ENCODE data around the gene STXBP1. TPM values are rescaled to one million over a fixed set of nuclear protein-coding genes. Genes with fewer than 3 reads are reported as not detected.

The STXBP1 gene
- total and polyA plus RNA-seq, 7 donors: 3.7 to 97.2 (median 32.3) TPM

- WGBS, 2 donors: 91 to 95% methylated on average over 23 of the region's 23 CpGs
- H3K4me3 ChIP-seq: no peak overlapping the region
- no peaks in the 10 kb centered on the region for H3K27me3 ChIP-seq
- intact Hi-C loops (cut with DNase I): no loop called here
- no peak for TF ChIP-seq POLR2A (IDR thresholded peaks at IDR 0.05)
- TF ChIP-seq EP300 (IDR thresholded peaks at IDR 0.05): no peak
- TF ChIP-seq POLR2AphosphoS5 (IDR thresholded peaks at IDR 0.05): no peak
- TF ChIP-seq CTCF (IDR thresholded peaks at IDR 0.05): no peak
- H3K4me1 ChIP-seq: no peaks in the 10 kb centered on the region
- H3K27ac ChIP-seq: no peak overlapping the region
- H3K36me3 ChIP-seq: peaks cover 22 to 88% (median 36%) of the 10 kb centered on the region in 4 donors
- no peaks in the 10 kb centered on the region for H3K9me3 ChIP-seq
- no peak for DNase-seq
These were observed 70.5 kb downstream of the STXBP1 start for GRCh38 chr9:127682351-127683136.

DNA sequence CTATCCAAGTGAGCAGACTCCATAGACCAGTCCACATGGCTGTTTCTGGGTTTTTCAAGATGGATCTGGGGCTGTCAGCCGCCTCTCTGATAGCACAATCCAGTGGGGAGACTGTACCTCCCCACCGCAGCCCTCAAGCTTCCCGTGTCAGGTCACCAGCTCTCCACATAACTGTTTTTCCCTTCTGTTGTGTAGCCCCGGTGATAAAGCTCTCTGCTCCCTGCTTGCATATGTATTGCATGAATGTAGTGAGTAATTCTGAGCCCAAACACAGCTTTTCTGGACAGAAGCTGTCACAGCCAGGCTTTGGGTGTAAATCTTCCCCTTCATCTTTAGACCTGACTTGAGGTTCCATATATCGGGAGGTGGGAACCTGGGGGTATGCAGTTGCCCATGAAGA, 71.6 kb downstream of the STXBP1 start:
- Histone ChIP-seq H3K4me3 (no peak overlapping the region), H3K27me3 (no peaks in the 10 kb centered on the region), H3K36me3 (peaks cover 15 to 91% (median 34%) of the 10 kb centered on the region in 4 donors), H3K4me1 (no peaks in the 10 kb centered on the region), H3K9me3 (no peaks in the 10 kb centered on the region), H3K27ac (no peak overlapping the region)
- 92% methylated on average over 5 of the region's 5 CpGs for WGBS, 2 donors
- no peak for DNase-seq
- intact Hi-C loops (cut with DNase I): no loop called here
- TF ChIP-seq EP300 (IDR thresholded peaks at IDR 0.05) (no peak), CTCF (IDR thresholded peaks at IDR 0.05) (no peak), POLR2AphosphoS5 (IDR thresholded peaks at IDR 0.05) (no peak), POLR2A (IDR thresholded peaks at IDR 0.05) (no peak)

DNA sequence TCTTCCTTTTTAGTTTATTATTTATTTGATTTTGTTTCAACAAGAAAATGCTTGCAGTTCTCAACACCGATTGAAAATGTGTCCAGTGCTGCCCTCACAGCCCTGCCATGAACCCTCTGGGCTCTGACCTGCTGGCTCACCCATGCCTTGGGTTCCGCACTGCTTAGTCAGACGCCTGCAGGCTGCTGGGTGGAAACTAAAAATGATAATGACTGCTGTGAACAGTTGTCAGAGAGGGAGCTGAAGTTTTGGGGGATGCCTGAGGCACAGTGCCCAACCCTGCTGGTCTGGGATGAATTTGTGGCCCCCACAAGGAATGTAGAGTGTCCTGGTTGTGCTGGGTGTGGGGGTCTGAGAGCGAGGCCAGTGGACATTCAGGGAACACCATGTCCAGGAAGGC, 72.5 kb downstream of the STXBP1 start:
- no peak for DNase-seq
- H3K4me3 ChIP-seq: no peak overlapping the region
- no peaks in the 10 kb centered on the region for H3K27me3 ChIP-seq
- intact Hi-C loops (cut with DNase I): no loop called here
- no peaks in the 10 kb centered on the region for H3K4me1 ChIP-seq
- no peak for TF ChIP-seq EP300 (IDR thresholded peaks at IDR 0.05)
- TF ChIP-seq POLR2AphosphoS5 (IDR thresholded peaks at IDR 0.05): no peak
- no peak for TF ChIP-seq POLR2A (IDR thresholded peaks at IDR 0.05)
- no peak for TF ChIP-seq CTCF (IDR thresholded peaks at IDR 0.05)
- H3K9me3 ChIP-seq: no peaks in the 10 kb centered on the region
- H3K27ac ChIP-seq: no peak overlapping the region
- H3K36me3 ChIP-seq: peaks cover 10 to 92% (median 31%) of the 10 kb centered on the region in 4 donors
- 87 to 89% methylated on average over 4 of the region's 4 CpGs for WGBS, 2 donors

- TF ChIP-seq POLR2A (IDR thresholded peaks at IDR 0.05) (no peak), EP300 (IDR thresholded peaks at IDR 0.05) (no peak), CTCF (IDR thresholded peaks at IDR 0.05) (no peak)
- no peak for DNase-seq
- H3K9me3 ChIP-seq: no peaks in the 10 kb centered on the region
- 64 to 82% methylated on average over 6 of the region's 6 CpGs for WGBS, 2 donors
- no peak overlapping the region for H3K27ac ChIP-seq
- no peak overlapping the region for H3K4me3 ChIP-seq
- no peaks in the 10 kb centered on the region for H3K27me3 ChIP-seq
- peaks cover 10 to 92% (median 17%) of the 10 kb centered on the region in 4 donors for H3K36me3 ChIP-seq
- intact Hi-C loops (cut with DNase I): no loop called here
- H3K4me1 ChIP-seq: no peaks in the 10 kb centered on the region
These were observed 74.7 kb downstream of the STXBP1 start for GRCh38 chr9:127686461-127687393.
